ENCODE results near the gene PPL. TPM values are rescaled to one million over a fixed set of nuclear protein-coding genes. Genes with fewer than 3 reads are reported as not detected.
"Not testable (repeated sequence)": the region's sequence is repeated elsewhere in the genome, so short reads cannot be mapped to it uniquely, and the experiment has no call there.

Gene PPL
- polyA plus RNA-seq, 3 donors: 0.02 TPM; not detected in 2

GRCh38 chr16:4957420-4957719 is 20.4 kb upstream of the PPL start:
- Histone ChIP-seq H3K4me3 (replicated peaks in 1 of 3; ENCODE audit: low read depth in 2 of 3, low read length in 3 of 3) (peak overlapping the region; percentile 27 to 72 (median 34)), H2AFZ (ENCODE audit: insufficient read depth, low read depth, low read length, poor library complexity, severe bottlenecking) (peak overlapping the region; percentile 81), H3K4me1 (ENCODE audit: control insufficient read depth in 1 of 2, insufficient read depth in 2 of 2, low read length in 2 of 2) (peaks cover 11 to 17% of the 10 kb centered on the region in 2 donors), H4K20me1 (ENCODE audit: insufficient read depth, low read length) (no peaks in the 10 kb centered on the region), H3K36me3 (replicated peaks in 1 of 2; ENCODE audit: control insufficient read depth in 1 of 2, insufficient read depth in 2 of 2, low read length in 2 of 2) (no peaks in the 10 kb centered on the region), H3K27ac (ENCODE audit: low read depth in 1 of 2, low read length in 2 of 2) (no peak overlapping the region), H3K9ac (ENCODE audit: insufficient read depth, low read length, poor library complexity, severe bottlenecking) (no peak overlapping the region), H3K9me3 (replicated peaks in 1 of 2; ENCODE audit: control insufficient read depth in 1 of 2, insufficient read depth in 1 of 2, low read length in 2 of 2) (no peaks in the 10 kb centered on the region), H3K27me3 (ENCODE audit: control insufficient read depth in 2 of 2, insufficient read depth in 2 of 2, low read length in 2 of 2) (peaks cover 0 to 22% of the 10 kb centered on the region in 2 donors), H3K79me2 (ENCODE audit: insufficient read depth, low read length) (no peaks in the 10 kb centered on the region), H3K4me2 (replicated peaks; ENCODE audit: extremely low read depth, low read length, poor library complexity, severe bottlenecking) (peak overlapping the region; percentile 77)
- peaks cover 0 to 8% (median 2%) of the 10 kb centered on the region in 7 donors for H3K9me3 Mint-ChIP-seq
- peaks cover 17% of the 10 kb centered on the region for H3K4me1 Mint-ChIP-seq
- DNase-seq: no peak
- H3K27me3 Mint-ChIP-seq (ENCODE audit: low read depth in 3 of 3): peaks cover 22 to 72% (median 25%) of the 10 kb centered on the region in 3 donors
- H3K27ac Mint-ChIP-seq: peak overlapping the region in 4 of 7 donors; percentile 52 to 82 (median 62)
- peak overlapping the region; percentile 79 to 91 for H3K4me3 Mint-ChIP-seq
- intact Hi-C loops (cut with micrococcal nuclease): loop anchor here (5.0 to 10.0 kb wide), 2 partner anchors 113 to 140 kb away; partner anchors contain the start of genes EEF2KMT (in 1 of the 2), GLYR1 (in 1 of the 2) and UBN1 (in 1 of the 2)
- TF ChIP-seq, protein P1, sequence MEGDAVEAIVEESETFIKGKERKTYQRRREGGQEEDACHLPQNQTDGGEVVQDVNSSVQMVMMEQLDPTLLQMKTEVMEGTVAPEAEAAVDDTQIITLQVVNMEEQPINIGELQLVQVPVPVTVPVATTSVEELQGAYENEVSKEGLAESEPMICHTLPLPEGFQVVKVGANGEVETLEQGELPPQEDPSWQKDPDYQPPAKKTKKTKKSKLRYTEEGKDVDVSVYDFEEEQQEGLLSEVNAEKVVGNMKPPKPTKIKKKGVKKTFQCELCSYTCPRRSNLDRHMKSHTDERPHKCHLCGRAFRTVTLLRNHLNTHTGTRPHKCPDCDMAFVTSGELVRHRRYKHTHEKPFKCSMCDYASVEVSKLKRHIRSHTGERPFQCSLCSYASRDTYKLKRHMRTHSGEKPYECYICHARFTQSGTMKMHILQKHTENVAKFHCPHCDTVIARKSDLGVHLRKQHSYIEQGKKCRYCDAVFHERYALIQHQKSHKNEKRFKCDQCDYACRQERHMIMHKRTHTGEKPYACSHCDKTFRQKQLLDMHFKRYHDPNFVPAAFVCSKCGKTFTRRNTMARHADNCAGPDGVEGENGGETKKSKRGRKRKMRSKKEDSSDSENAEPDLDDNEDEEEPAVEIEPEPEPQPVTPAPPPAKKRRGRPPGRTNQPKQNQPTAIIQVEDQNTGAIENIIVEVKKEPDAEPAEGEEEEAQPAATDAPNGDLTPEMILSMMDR (IDR thresholded peaks at IDR 0.05): no peak
- WGBS (ENCODE audit: insufficient coverage): 26% methylated on average over 8 of the region's 10 CpGs
- no peaks in the 10 kb centered on the region for H3K36me3 Mint-ChIP-seq

DNA sequence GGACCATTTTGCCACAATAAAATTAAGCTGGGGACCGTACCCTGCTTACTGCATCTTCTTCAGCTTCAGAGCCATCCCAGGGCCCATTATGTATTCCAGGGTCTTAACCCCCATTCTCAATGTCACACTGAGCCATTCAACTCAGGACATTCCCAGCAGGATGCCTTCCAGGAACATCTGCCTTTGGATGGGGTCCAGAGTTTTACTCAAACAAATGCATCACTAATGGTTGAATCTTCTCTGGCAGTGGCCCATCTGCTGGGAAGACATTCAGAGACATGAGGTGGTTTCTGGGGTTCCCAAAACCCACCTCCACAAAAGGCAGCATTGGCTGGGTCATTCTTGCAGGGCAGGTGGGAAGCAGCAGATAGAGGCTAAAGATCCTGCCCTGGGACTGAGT is 17.8 kb upstream of the PPL start:
- intact Hi-C loops (cut with micrococcal nuclease): loop anchor here (5.0 to 10.0 kb wide), 2 partner anchors 110 to 143 kb away; partner anchors contain the start of genes EEF2KMT (in 1 of the 2), GLYR1 (in 1 of the 2) and UBN1 (in 1 of the 2)
- no peaks in the 10 kb centered on the region for H3K9me3 ChIP-seq (replicated peaks in 1 of 2; ENCODE audit: control insufficient read depth in 1 of 2, insufficient read depth in 1 of 2, low read length in 2 of 2)
- WGBS (ENCODE audit: insufficient coverage): 82% methylated on average over 1 of the region's 1 CpG
- no peaks in the 10 kb centered on the region for H3K36me3 ChIP-seq (replicated peaks in 1 of 2; ENCODE audit: control insufficient read depth in 1 of 2, insufficient read depth in 2 of 2, low read length in 2 of 2)
- DNase-seq: no peak
- TF ChIP-seq, protein P1 (IDR thresholded peaks at IDR 0.05): no peak
- Mint-ChIP-seq H3K27me3 (ENCODE audit: low read depth in 3 of 3) (peaks cover 18 to 57% (median 22%) of the 10 kb centered on the region in 3 donors), H3K36me3 (no peaks in the 10 kb centered on the region), H3K4me1 (peaks cover 17% of the 10 kb centered on the region), H3K9me3 (peaks cover 0 to 8% (median 2%) of the 10 kb centered on the region in 7 donors), H3K4me3 (no peak overlapping the region), H3K27ac (peak overlapping the region in 1 of 7 donors; percentile 53)
- H3K9ac ChIP-seq (ENCODE audit: insufficient read depth, low read length, poor library complexity, severe bottlenecking): no peak overlapping the region
- no peaks in the 10 kb centered on the region for H3K79me2 ChIP-seq (ENCODE audit: insufficient read depth, low read length)
- no peak overlapping the region for H3K4me2 ChIP-seq (replicated peaks; ENCODE audit: extremely low read depth, low read length, poor library complexity, severe bottlenecking)
- H4K20me1 ChIP-seq (ENCODE audit: insufficient read depth, low read length): no peaks in the 10 kb centered on the region
- no peak overlapping the region for H2AFZ ChIP-seq (ENCODE audit: insufficient read depth, low read depth, low read length, poor library complexity, severe bottlenecking)
- H3K27me3 ChIP-seq (ENCODE audit: control insufficient read depth in 2 of 2, insufficient read depth in 2 of 2, low read length in 2 of 2): peaks cover 0 to 16% of the 10 kb centered on the region in 2 donors
- no peak overlapping the region for H3K27ac ChIP-seq (ENCODE audit: low read depth in 1 of 2, low read length in 2 of 2)
- H3K4me3 ChIP-seq (replicated peaks in 1 of 3; ENCODE audit: low read depth in 2 of 3, low read length in 3 of 3): no peak overlapping the region
- H3K4me1 ChIP-seq (ENCODE audit: control insufficient read depth in 1 of 2, insufficient read depth in 2 of 2, low read length in 2 of 2): peaks cover 11 to 17% of the 10 kb centered on the region in 2 donors

DNA sequence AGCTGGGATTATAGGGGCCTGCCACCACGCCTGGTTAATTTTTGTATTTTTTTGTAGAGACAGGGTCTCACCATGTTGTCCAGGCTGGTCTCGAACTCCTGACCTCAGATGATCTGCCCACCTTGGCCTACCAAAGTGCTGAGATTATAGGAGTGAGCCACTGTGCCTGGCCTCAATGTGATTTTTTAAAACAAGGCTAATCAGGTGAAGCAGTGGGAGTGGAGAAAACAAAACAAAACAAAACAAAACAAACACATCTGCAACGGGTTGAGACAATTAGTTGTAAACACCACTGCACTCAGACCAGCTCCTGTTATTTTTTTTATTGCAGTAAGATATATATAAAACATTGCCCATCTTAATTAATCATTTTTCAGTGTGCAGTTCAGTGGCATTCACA is 14.6 kb upstream of the PPL start:
- not testable (repeated sequence) for H3K27me3 ChIP-seq (ENCODE audit: control insufficient read depth in 2 of 2, insufficient read depth in 2 of 2, low read length in 2 of 2); H3K36me3 ChIP-seq (replicated peaks in 1 of 2; ENCODE audit: control insufficient read depth in 1 of 2, insufficient read depth in 2 of 2, low read length in 2 of 2); H3K4me3 ChIP-seq (replicated peaks in 1 of 3; ENCODE audit: low read depth in 2 of 3, low read length in 3 of 3); H3K4me3 Mint-ChIP-seq; H3K4me2 ChIP-seq (replicated peaks; ENCODE audit: extremely low read depth, low read length, poor library complexity, severe bottlenecking); H4K20me1 ChIP-seq (ENCODE audit: insufficient read depth, low read length); DNase-seq; H3K27ac Mint-ChIP-seq; H3K36me3 Mint-ChIP-seq; H3K9ac ChIP-seq (ENCODE audit: insufficient read depth, low read length, poor library complexity, severe bottlenecking); H3K9me3 ChIP-seq (replicated peaks in 1 of 2; ENCODE audit: control insufficient read depth in 1 of 2, insufficient read depth in 1 of 2, low read length in 2 of 2); H2AFZ ChIP-seq (ENCODE audit: insufficient read depth, low read depth, low read length, poor library complexity, severe bottlenecking); H3K9me3 Mint-ChIP-seq; H3K79me2 ChIP-seq (ENCODE audit: insufficient read depth, low read length); H3K27ac ChIP-seq (ENCODE audit: low read depth in 1 of 2, low read length in 2 of 2)
- WGBS (ENCODE audit: insufficient coverage): no CpG with 5 or more reads among the region's 3 CpGs
- Mint-ChIP-seq H3K27me3 (ENCODE audit: low read depth in 3 of 3) (peaks cover 5 to 36% (median 20%) of the 10 kb centered on the region in 3 donors), H3K4me1 (peaks cover 21% of the 10 kb centered on the region)
- H3K4me1 ChIP-seq (ENCODE audit: control insufficient read depth in 1 of 2, insufficient read depth in 2 of 2, low read length in 2 of 2): peaks cover 14 to 18% of the 10 kb centered on the region in 2 donors
- intact Hi-C loops (cut with micrococcal nuclease): loop anchor here in 1 of 2 donors (10.0 kb wide), 1 partner anchor 107 kb away; the partner anchor contains the start of genes GLYR1 and UBN1
